ENCODE measurements around the gene GEMIN7. TPM values are rescaled to one million over a fixed set of nuclear protein-coding genes. Genes with fewer than 3 reads are reported as not detected.

Gene GEMIN7
- total RNA-seq, 1 donor from 2014 or later = 7.3 TPM

DNA sequence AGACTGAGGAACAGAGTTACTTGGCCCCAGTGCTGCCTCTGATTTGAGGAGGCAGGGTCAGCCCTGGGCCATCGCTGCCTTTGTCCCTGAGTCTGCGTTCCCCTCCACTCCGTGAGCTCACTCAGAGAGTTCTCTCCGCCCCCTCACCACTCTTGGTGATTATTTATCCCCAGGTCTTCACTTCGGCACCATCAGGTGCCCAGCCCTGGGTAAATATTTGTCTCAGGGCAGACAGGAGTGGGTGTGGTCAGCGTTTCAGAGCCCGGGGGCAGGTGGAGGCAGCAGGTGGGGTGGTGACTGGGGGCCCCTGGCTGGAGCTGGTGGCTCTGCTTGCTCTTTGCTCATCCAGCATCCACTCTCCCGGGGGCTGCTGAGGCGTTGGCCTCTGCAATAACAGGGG is 34.6 kb downstream of the GEMIN7 start:
- Histone ChIP-seq H3K4me2 (no peak overlapping the region), H3K4me3 (no peak overlapping the region), H3K36me3 (no peaks in the 10 kb centered on the region), H3K9me3 (ENCODE audit: low read depth) (no peaks in the 10 kb centered on the region), H3K79me2 (ENCODE audit: low read depth) (peaks cover 98% of the 10 kb centered on the region), H3K27ac (no peak overlapping the region), H3K27me3 (no peaks in the 10 kb centered on the region), H2AFZ (replicated peaks) (no peak overlapping the region), H4K20me1 (ENCODE audit: low read depth) (peaks cover 100% of the 10 kb centered on the region), H3K4me1 (peaks cover 11% of the 10 kb centered on the region), H3K9ac (no peak overlapping the region), H3F3A (ENCODE audit: low read depth) (peaks cover 4% of the 10 kb centered on the region)
- Mint-ChIP-seq H3K27ac (no peak overlapping the region), H3K9me3 (no peaks in the 10 kb centered on the region), H3K4me3 (no peak overlapping the region), H3K27me3 (ENCODE audit: insufficient read depth, low read depth) (no peaks in the 10 kb centered on the region), H3K4me1 (peaks cover 20% of the 10 kb centered on the region), H3K36me3 (peaks cover 5% of the 10 kb centered on the region)
- TF ChIP-seq EZH2 (IDR thresholded peaks at IDR 0.05) = no peak
- no peak for DNase-seq (ENCODE audit: low spot score)

DNA sequence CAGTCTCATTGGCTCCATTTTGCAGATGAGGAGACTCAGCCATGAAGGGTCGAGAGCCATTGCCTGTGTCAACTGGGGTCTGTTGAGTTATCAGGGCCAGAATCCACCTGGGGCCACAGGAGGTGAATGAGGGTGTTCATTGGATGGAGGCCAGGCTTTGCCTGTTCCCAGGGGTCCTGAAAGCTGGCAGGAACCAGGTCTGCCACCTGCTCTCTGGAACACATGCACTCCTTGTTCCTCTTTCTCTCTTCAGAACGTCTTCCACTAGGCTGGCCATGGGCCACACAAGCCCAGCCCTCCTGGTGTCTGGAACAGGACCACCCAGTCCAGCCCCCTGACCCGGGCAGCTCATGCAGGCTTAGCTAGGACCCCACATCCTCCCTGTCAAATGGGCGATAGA is 35.1 kb downstream of the GEMIN7 start:
- no peak overlapping the region for H3K4me3 Mint-ChIP-seq
- TF ChIP-seq EZH2phosphoT487 (IDR thresholded peaks at IDR 0.05) (no peak), EZH2 (IDR thresholded peaks at IDR 0.05) (no peak)
- TF ChIP-seq, protein P1, sequence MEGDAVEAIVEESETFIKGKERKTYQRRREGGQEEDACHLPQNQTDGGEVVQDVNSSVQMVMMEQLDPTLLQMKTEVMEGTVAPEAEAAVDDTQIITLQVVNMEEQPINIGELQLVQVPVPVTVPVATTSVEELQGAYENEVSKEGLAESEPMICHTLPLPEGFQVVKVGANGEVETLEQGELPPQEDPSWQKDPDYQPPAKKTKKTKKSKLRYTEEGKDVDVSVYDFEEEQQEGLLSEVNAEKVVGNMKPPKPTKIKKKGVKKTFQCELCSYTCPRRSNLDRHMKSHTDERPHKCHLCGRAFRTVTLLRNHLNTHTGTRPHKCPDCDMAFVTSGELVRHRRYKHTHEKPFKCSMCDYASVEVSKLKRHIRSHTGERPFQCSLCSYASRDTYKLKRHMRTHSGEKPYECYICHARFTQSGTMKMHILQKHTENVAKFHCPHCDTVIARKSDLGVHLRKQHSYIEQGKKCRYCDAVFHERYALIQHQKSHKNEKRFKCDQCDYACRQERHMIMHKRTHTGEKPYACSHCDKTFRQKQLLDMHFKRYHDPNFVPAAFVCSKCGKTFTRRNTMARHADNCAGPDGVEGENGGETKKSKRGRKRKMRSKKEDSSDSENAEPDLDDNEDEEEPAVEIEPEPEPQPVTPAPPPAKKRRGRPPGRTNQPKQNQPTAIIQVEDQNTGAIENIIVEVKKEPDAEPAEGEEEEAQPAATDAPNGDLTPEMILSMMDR (IDR thresholded peaks at IDR 0.05) = no peak
- DNase-seq (ENCODE audit: low spot score) = no peak
- H3K36me3 Mint-ChIP-seq = peaks cover 3% of the 10 kb centered on the region
- H3K9me3 Mint-ChIP-seq = no peaks in the 10 kb centered on the region
- peaks cover 98% of the 10 kb centered on the region for H3K79me2 ChIP-seq (ENCODE audit: low read depth)
- H3K4me3 ChIP-seq = no peak overlapping the region
- no peak overlapping the region for H3K4me2 ChIP-seq
- peaks cover 4% of the 10 kb centered on the region for H3F3A ChIP-seq (ENCODE audit: low read depth)
- H3K36me3 ChIP-seq = no peaks in the 10 kb centered on the region
- H3K4me1 Mint-ChIP-seq = peaks cover 20% of the 10 kb centered on the region
- no peaks in the 10 kb centered on the region for H3K9me3 ChIP-seq (ENCODE audit: low read depth)
- H3K27ac Mint-ChIP-seq = peak overlapping the region; percentile 33
- H3K27ac ChIP-seq = no peak overlapping the region
- H3K27me3 Mint-ChIP-seq (ENCODE audit: insufficient read depth, low read depth) = no peaks in the 10 kb centered on the region
- H2AFZ ChIP-seq (replicated peaks) = no peak overlapping the region
- no peak overlapping the region for H3K9ac ChIP-seq
- H3K4me1 ChIP-seq = peaks cover 11% of the 10 kb centered on the region
- H3K27me3 ChIP-seq = no peaks in the 10 kb centered on the region
- peaks cover 100% of the 10 kb centered on the region for H4K20me1 ChIP-seq (ENCODE audit: low read depth)

DNA sequence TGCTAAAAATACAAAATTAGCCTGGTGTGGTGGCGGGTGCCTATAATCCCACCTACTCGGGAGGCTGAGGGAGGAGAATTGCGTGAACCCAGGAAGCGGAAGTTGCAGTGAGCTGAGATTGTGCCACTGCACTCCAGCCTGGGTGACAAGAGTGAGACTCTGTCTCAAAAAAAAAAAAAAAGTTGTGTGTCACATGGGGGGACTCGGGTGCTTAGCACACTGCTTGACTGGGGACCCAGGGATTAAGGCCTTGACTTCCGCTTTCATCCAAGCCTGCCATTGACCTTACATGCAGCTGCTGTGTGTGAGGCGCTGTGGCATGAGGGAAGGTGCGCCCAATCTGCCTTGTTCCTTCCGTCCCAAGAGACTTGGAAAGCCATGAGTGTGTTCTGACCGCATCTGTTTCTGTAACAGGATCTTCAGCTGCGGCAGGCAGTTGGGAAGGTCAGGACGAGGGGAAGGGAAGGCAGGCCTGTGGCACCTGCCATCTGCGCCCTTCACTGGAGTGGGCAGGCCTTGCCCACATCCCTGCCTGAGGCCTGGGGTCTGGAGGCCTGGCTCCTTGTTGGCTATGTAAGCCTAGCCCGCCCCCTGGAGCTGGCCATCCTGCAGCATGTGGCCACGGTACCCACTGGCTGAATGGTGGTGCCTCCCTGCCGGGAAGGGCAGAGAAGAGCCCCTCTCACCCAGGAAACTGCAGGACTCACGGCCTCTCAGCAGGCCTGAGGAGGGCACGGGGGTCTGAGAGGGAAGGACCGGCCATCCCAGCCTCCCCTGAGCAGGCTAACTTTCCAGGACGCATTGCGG is 37.0 kb downstream of the GEMIN7 start:
- Histone ChIP-seq H3K79me2 (ENCODE audit: low read depth) (peaks cover 98% of the 10 kb centered on the region), H3K4me2 (no peak overlapping the region), H3K9ac (no peak overlapping the region), H2AFZ (replicated peaks) (no peak overlapping the region), H4K20me1 (ENCODE audit: low read depth) (peaks cover 99% of the 10 kb centered on the region), H3K4me3 (no peak overlapping the region), H3K27me3 (no peaks in the 10 kb centered on the region), H3F3A (ENCODE audit: low read depth) (peaks cover 4% of the 10 kb centered on the region), H3K27ac (peak overlapping the region; percentile 1), H3K9me3 (ENCODE audit: low read depth) (no peaks in the 10 kb centered on the region), H3K36me3 (no peaks in the 10 kb centered on the region), H3K4me1 (peaks cover 11% of the 10 kb centered on the region)
- Mint-ChIP-seq H3K4me1 (peaks cover 20% of the 10 kb centered on the region), H3K27me3 (ENCODE audit: insufficient read depth, low read depth) (peaks cover 4% of the 10 kb centered on the region), H3K27ac (peak overlapping the region; percentile 69), H3K36me3 (no peaks in the 10 kb centered on the region), H3K4me3 (no peak overlapping the region), H3K9me3 (no peaks in the 10 kb centered on the region)
- DNase-seq (ENCODE audit: low spot score) = no peak
- TF ChIP-seq EZH2 (IDR thresholded peaks at IDR 0.05) = no peak
- TF ChIP-seq, protein P1 (IDR thresholded peaks at IDR 0.05) = no peak

DNA sequence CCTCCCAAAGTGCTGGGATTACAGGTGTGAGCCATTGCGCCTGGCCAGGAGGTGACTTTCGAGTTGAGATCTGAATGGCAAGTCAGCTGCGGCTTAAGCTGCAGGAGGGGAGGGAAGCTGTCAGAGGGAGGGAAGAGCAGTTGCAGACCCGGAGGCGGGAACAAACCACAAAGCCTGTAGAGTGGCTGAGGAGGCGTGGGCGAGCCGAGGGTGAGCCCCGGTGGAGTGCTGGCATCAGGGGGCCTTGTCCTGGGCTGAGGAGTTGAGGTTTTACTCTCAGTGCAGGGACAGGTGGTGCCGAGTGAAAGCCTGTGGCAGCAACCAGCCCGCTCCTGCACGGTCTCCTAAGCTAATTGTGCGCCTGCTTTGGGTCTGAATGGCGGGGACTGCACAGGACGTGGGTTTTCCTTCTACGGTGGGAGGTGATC is 38.1 kb downstream of the GEMIN7 start:
- Mint-ChIP-seq H3K9me3 (no peaks in the 10 kb centered on the region), H3K4me1 (peaks cover 20% of the 10 kb centered on the region), H3K4me3 (no peak overlapping the region), H3K27me3 (ENCODE audit: insufficient read depth, low read depth) (peaks cover 5% of the 10 kb centered on the region), H3K27ac (no peak overlapping the region), H3K36me3 (no peaks in the 10 kb centered on the region)
- peak; percentile 63 for DNase-seq (ENCODE audit: low spot score)
- H3K4me2 ChIP-seq = peak overlapping the region; percentile 52
- H3K4me3 ChIP-seq = no peak overlapping the region
- H3K27ac ChIP-seq = no peak overlapping the region
- no peaks in the 10 kb centered on the region for H3K27me3 ChIP-seq
- no peaks in the 10 kb centered on the region for H3K9me3 ChIP-seq (ENCODE audit: low read depth)
- peaks cover 98% of the 10 kb centered on the region for H3K79me2 ChIP-seq (ENCODE audit: low read depth)
- peaks cover 4% of the 10 kb centered on the region for H3F3A ChIP-seq (ENCODE audit: low read depth)
- no peaks in the 10 kb centered on the region for H3K36me3 ChIP-seq
- peaks cover 11% of the 10 kb centered on the region for H3K4me1 ChIP-seq
- no peak overlapping the region for H2AFZ ChIP-seq (replicated peaks)
- TF ChIP-seq EZH2phosphoT487 (IDR thresholded peaks at IDR 0.05) = no peak
- TF ChIP-seq, protein P1 (IDR thresholded peaks at IDR 0.05) = no peak
- no peak for TF ChIP-seq EZH2 (IDR thresholded peaks at IDR 0.05)
- H4K20me1 ChIP-seq (ENCODE audit: low read depth) = peaks cover 98% of the 10 kb centered on the region
- no peak overlapping the region for H3K9ac ChIP-seq

Measured in neural progenitor cell (in vitro differentiated cells).